ENCODE measurements around the gene ZFP36L2. TPM values are rescaled to one million over a fixed set of nuclear protein-coding genes. Genes with fewer than 3 reads are reported as not detected.

The ZFP36L2 gene
- total and polyA plus RNA-seq, 12 donors, result 26.8 to 69.6 (median 42.3) TPM

GRCh38 chr2:43221763-43222474 lies 4.5 kb downstream of the ZFP36L2 start:
- Histone ChIP-seq H3K27me3 (no peaks in the 10 kb centered on the region), H3K36me3 (peaks cover 0 to 37% (median 10%) of the 10 kb centered on the region in 9 donors), H3K9me3 (no peaks in the 10 kb centered on the region), H3K4me3 (peak overlapping the region in 9 of 10 donors; percentile 72 to 96 (median 89)), H3K4me1 (peaks cover 14 to 72% (median 60%) of the 10 kb centered on the region in 9 donors), H3K27ac (peak overlapping the region; percentile 96 to 100 (median 99))
- DNase-seq, result peak; percentile 84 to 91
- intact Hi-C loops (cut with DNase I), result loop anchor here in 7 of 10 donors (5.0 to 10.0 kb wide), 8 partner anchors 45 to 323 kb away; no protein-coding TSS in a partner anchor
- peak; percentile 7 to 53 (median 35) for ATAC-seq
- WGBS, 2 donors, result 0 to 1% methylated on average over 8 of the region's 8 CpGs
- TF ChIP-seq CTCF (IDR thresholded peaks at IDR 0.05), result no peak

GRCh38 chr2:43221124-43221762 lies 5.2 kb downstream of the ZFP36L2 start:
- TF ChIP-seq CTCF (IDR thresholded peaks at IDR 0.05), result no peak
- ATAC-seq (peak in 7 of 8 donors; percentile 2 to 19 (median 10)), DNase-seq (peak; percentile 71 to 76)
- Histone ChIP-seq H3K4me3 (peak overlapping the region in 9 of 10 donors; percentile 72 to 96 (median 89)), H3K27ac (peak overlapping the region; percentile 96 to 100 (median 99)), H3K4me1 (peaks cover 14 to 77% (median 64%) of the 10 kb centered on the region in 9 donors), H3K27me3 (no peaks in the 10 kb centered on the region), H3K36me3 (peaks cover 0 to 37% (median 10%) of the 10 kb centered on the region in 9 donors), H3K9me3 (no peaks in the 10 kb centered on the region)
- 5 to 7% methylated on average over 16 of the region's 16 CpGs for WGBS, 2 donors
- intact Hi-C loops (cut with DNase I), result loop anchor here in 7 of 10 donors (5.0 to 10.0 kb wide), 8 partner anchors 44 to 324 kb away; no protein-coding TSS in a partner anchor

DNA sequence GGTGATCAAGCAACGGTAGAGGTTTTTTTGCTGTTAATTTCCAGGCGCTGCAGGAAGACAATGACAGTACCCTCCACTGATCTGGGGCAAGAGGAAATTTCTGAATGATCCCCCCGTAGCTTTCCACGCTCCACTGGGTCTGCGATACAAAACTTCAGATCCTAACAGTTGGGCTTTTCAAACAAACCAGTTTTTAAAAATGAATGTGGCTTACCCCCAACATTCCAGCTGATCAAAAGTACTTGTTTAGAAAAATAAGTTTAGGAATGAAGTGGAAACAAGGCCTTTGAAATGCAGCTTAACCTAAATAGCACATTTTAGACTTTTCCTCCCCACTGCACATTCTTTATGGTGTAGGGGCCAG lies 5.7 kb downstream of the ZFP36L2 start:
- Histone ChIP-seq H3K9me3 (no peaks in the 10 kb centered on the region), H3K27ac (peak overlapping the region; percentile 96 to 100 (median 99)), H3K27me3 (no peaks in the 10 kb centered on the region), H3K36me3 (peaks cover 0 to 37% (median 10%) of the 10 kb centered on the region in 9 donors), H3K4me1 (peaks cover 14 to 82% (median 65%) of the 10 kb centered on the region in 9 donors), H3K4me3 (peak overlapping the region in 9 of 10 donors; percentile 72 to 96 (median 89))
- no peak for TF ChIP-seq CTCF (IDR thresholded peaks at IDR 0.05)
- intact Hi-C loops (cut with DNase I), result loop anchor here in 7 of 10 donors (5.0 to 10.0 kb wide), 8 partner anchors 43 to 324 kb away; no protein-coding TSS in a partner anchor
- WGBS, 2 donors, result 25 to 32% methylated on average over 5 of the region's 5 CpGs
- no peak for ATAC-seq
- no peak for DNase-seq

DNA sequence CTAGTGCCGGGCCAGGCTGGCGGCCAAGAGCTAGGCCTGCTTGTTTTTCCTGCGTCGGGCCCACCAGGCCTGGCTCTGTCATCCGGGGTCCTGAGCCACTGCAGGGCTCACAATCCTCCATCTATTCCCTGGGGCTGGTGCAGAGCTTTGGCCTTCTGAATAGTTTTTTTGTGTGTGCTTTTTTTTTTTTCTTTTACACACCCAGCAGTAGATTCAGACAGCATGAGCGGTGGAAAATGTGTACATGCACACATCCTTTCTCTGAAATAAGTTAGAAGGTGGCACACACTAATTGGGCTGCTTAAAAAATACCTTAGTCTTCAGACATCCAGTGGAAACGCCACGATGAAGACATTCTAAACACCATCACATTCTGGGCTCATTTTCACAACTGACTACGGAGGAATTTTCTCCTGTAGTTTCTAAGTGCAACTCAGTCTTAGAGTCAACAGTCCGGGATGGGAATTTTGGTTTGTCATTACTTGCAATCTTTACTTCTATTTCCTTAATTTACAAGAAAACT lies 6.1 kb downstream of the ZFP36L2 start:
- H3K36me3 ChIP-seq, result peaks cover 0 to 34% (median 8%) of the 10 kb centered on the region in 9 donors
- H3K9me3 ChIP-seq, result no peaks in the 10 kb centered on the region
- TF ChIP-seq CTCF (IDR thresholded peaks at IDR 0.05), result peak in 1 of 9 donors; percentile 1
- WGBS, 2 donors, result 1 to 3% methylated on average over 10 of the region's 10 CpGs
- peak overlapping the region in 9 of 10 donors; percentile 72 to 96 (median 89) for H3K4me3 ChIP-seq
- H3K27me3 ChIP-seq, result no peaks in the 10 kb centered on the region
- peak overlapping the region; percentile 96 to 100 (median 99) for H3K27ac ChIP-seq
- ATAC-seq (peak in 2 of 8 donors; percentile 0 to 12), DNase-seq (peak in 1 of 2 donors; percentile 71)
- H3K4me1 ChIP-seq, result peaks cover 14 to 86% (median 65%) of the 10 kb centered on the region in 9 donors
- intact Hi-C loops (cut with DNase I), result loop anchor here in 7 of 10 donors (5.0 to 10.0 kb wide), 8 partner anchors 43 to 325 kb away; no protein-coding TSS in a partner anchor

All from heart right ventricle (tissue), 16 donors.